Loucy (cell line): Measurements from ENCODE around the gene SCN5A.

Experiments used
- H2AFZ ChIP-seq: fragments of 200-600 bp; sonication (generic); 2 replicates; pipeline ENCODE4 v1.6.0; 2016; ENCODE audit warnings: antibody characterized with exemption, mild to moderate bottlenecking, low read length, moderate library complexity
- H3F3A ChIP-seq: fragments of 200-600 bp; 2 replicates; pipeline ENCODE4 v1.6.0; 2016; ENCODE audit warnings: antibody characterized with exemption, low read depth, mild to moderate bottlenecking
- H3K27me3 ChIP-seq: fragments of 200-600 bp; sonication (generic); 2 replicates; pipeline ENCODE4 v1.6.1; 2014; ENCODE audit warnings: low read length, mild to moderate bottlenecking; ENCODE audit not compliant: insufficient read depth, poor library complexity, severe bottlenecking
- H3K36me3 ChIP-seq: fragments of 200-600 bp; sonication (generic); 2 replicates; pipeline ENCODE4 v1.6.1; 2016; ENCODE audit warnings: low read length; ENCODE audit not compliant: insufficient read depth
- H3K4me1 ChIP-seq: fragments of 200-600 bp; sonication (generic); 2 replicates; pipeline ENCODE4 v1.5.1; 2014; ENCODE audit warnings: low read length, mild to moderate bottlenecking; ENCODE audit not compliant: insufficient read depth, poor library complexity, severe bottlenecking
- H3K4me2 ChIP-seq: fragments of 200-600 bp; sonication (generic); 2 replicates; pipeline ENCODE4 v1.6.0; 2014; ENCODE audit warnings: antibody characterized with exemption, low read length, low read depth, mild to moderate bottlenecking; ENCODE audit not compliant: poor library complexity, severe bottlenecking
- H3K4me3 ChIP-seq: fragments of 200-600 bp; sonication (generic); 2 replicates; pipeline ENCODE4 v1.5.1; 2014; ENCODE audit warnings: low read length, mild to moderate bottlenecking, mixed read lengths; ENCODE audit not compliant: poor library complexity, severe bottlenecking
- H3K79me2 ChIP-seq: fragments of 200-600 bp; sonication (generic); 2 replicates; pipeline ENCODE4 v1.6.1; 2014; ENCODE audit warnings: low read length; ENCODE audit not compliant: insufficient read depth
- H3K9ac ChIP-seq: fragments of 200-600 bp; sonication (generic); 2 replicates; pipeline ENCODE4 v1.6.0; 2014; ENCODE audit warnings: mild to moderate bottlenecking, low read depth, low read length, moderate library complexity; ENCODE audit not compliant: poor library complexity, severe bottlenecking
- H3K9me2 ChIP-seq: fragments of 200-600 bp; sonication (generic); replicated peaks from 2 replicates; pipeline ENCODE4 v1.6.1; 2016; ENCODE audit warnings: low read depth, low read length, mixed read lengths
- H3K9me3 ChIP-seq: fragments of 200-600 bp; sonication (generic); 2 replicates; pipeline ENCODE4 v1.6.1; 2014; ENCODE audit warnings: mild to moderate bottlenecking, antibody characterized with exemption, low read length, low read depth; ENCODE audit not compliant: insufficient read depth
- H4K20me1 ChIP-seq: fragments of 200-600 bp; sonication (generic); 2 replicates; pipeline ENCODE4 v1.6.0; 2014; ENCODE audit warnings: antibody characterized with exemption, low read length, mild to moderate bottlenecking; ENCODE audit not compliant: insufficient read depth, poor library complexity, severe bottlenecking
- CTCF ChIP-seq: fragments of 200-600 bp; sonication (generic); conservative IDR thresholded peaks from 2 replicates; pipeline ENCODE4 v1.5.1; 2014; ENCODE audit warnings: mild to moderate bottlenecking, antibody characterized with exemption, low read length
- EZH2phosphoT487 ChIP-seq: fragments of 200-600 bp; IDR thresholded peaks from 2 replicates; pipeline ENCODE4 v1.6.1; 2018; ENCODE audit warnings: antibody characterized with exemption, mild to moderate bottlenecking, moderate library complexity, borderline replicate concordance

The SCN5A gene

GRCh38 chr3:38608086-38608775 lies 41.3 kb downstream of the SCN5A start:
- no peaks in the 10 kb centered on the region for H3K4me1 ChIP-seq
- no peaks in the 10 kb centered on the region for H3K79me2 ChIP-seq
- no peaks in the 10 kb centered on the region for H3K9me3 ChIP-seq
- H3K27me3 ChIP-seq = no peaks in the 10 kb centered on the region
- no peak overlapping the region for H2AFZ ChIP-seq
- no peak overlapping the region for H3K4me2 ChIP-seq
- H3F3A ChIP-seq = no peaks in the 10 kb centered on the region
- H3K9me2 ChIP-seq = no peaks in the 10 kb centered on the region
- TF ChIP-seq EZH2phosphoT487 = no peak
- no peak for TF ChIP-seq CTCF
- no peaks in the 10 kb centered on the region for H4K20me1 ChIP-seq
- H3K36me3 ChIP-seq = no peaks in the 10 kb centered on the region
- H3K9ac ChIP-seq = no peak overlapping the region
- no peak overlapping the region for H3K4me3 ChIP-seq

- no peak overlapping the region for H3K9ac ChIP-seq
- H4K20me1 ChIP-seq = no peaks in the 10 kb centered on the region
- no peaks in the 10 kb centered on the region for H3K79me2 ChIP-seq
- H3F3A ChIP-seq = no peaks in the 10 kb centered on the region
- H3K9me2 ChIP-seq = no peaks in the 10 kb centered on the region
- H3K9me3 ChIP-seq = no peaks in the 10 kb centered on the region
- TF ChIP-seq CTCF (no peak), EZH2phosphoT487 (no peak)
- H3K4me2 ChIP-seq = no peak overlapping the region
- no peaks in the 10 kb centered on the region for H3K27me3 ChIP-seq
- no peak overlapping the region for H2AFZ ChIP-seq
- H3K36me3 ChIP-seq = no peaks in the 10 kb centered on the region
- H3K4me1 ChIP-seq = no peaks in the 10 kb centered on the region
- H3K4me3 ChIP-seq = no peak overlapping the region
Measured at GRCh38 chr3:38606561-38606960, 42.9 kb downstream of the SCN5A start.

GRCh38 chr3:38605981-38606380 lies 43.5 kb downstream of the SCN5A start:
- Histone ChIP-seq H3K36me3 (no peaks in the 10 kb centered on the region), H3K4me3 (no peak overlapping the region), H3K79me2 (no peaks in the 10 kb centered on the region), H3F3A (no peaks in the 10 kb centered on the region), H3K9me3 (no peaks in the 10 kb centered on the region), H3K9ac (no peak overlapping the region), H3K4me2 (no peak overlapping the region), H3K9me2 (no peaks in the 10 kb centered on the region), H2AFZ (no peak overlapping the region), H4K20me1 (no peaks in the 10 kb centered on the region), H3K27me3 (no peaks in the 10 kb centered on the region), H3K4me1 (no peaks in the 10 kb centered on the region)
- TF ChIP-seq EZH2phosphoT487 = no peak
- TF ChIP-seq CTCF = no peak
